Heart left ventricle (tissue), 13 donors: ENCODE results near the gene NR1I3.

Experiments
- POLR2A ChIP-seq, 2 donors: fragments of 450-650 bp; IDR thresholded peaks; one replicate each; pipeline ENCODE4 v1.6.1; 2017; ENCODE audit warnings: antibody characterized with exemption in 2 of 2, mild to moderate bottlenecking in 2 of 2, moderate library complexity in 2 of 2
- TF ChIP-seq, protein P1 (sequence below), 12 donors: fragments of 200-600 bp; sonication (generic) in 4 of 12; IDR thresholded peaks; one replicate each; pipeline versions ENCODE4 v1.5.0 to v1.8.0; 2018 to 2022; ENCODE audit warnings: antibody characterized with exemption in 12 of 12, mild to moderate bottlenecking in 5 of 12
- donor health status: ischemic (EF 13 %, LVEDD 7.1; RV severe dilation, severe dysfunction).
- donor health status: DM: no; HTN: yes; CAD: no.
- donor health status: DM: no; HTN: no; CAD: no.
- donor health status: ischemic (EF 25% LVEDD 6.9; RV normal size, moderate dysfunction).
- donor health status: ischemic (EF 25% LVEDD 5.7; RV mildly dilated, moderate dysfunction).
- donor health status: ischemic (EF 35%, LVEDD 5.7; RV mildly dilated, moderate dysfunction).
- donor health status: nonischemic (EF 11% LVEDD 7.7; RV severe dilation, severe dysfunction).
- donor health status: DM: yes; HTN: yes; CAD: no.
- donor health status: PGD.
- donor health status: ischemic (EF 29% LVEDD 5.4; RV normal size, mild dysfunction).
- donor health status: nonischemic (EF 23%, LVEDD 6.1; RV moderate dilation, normal function).

DNA sequence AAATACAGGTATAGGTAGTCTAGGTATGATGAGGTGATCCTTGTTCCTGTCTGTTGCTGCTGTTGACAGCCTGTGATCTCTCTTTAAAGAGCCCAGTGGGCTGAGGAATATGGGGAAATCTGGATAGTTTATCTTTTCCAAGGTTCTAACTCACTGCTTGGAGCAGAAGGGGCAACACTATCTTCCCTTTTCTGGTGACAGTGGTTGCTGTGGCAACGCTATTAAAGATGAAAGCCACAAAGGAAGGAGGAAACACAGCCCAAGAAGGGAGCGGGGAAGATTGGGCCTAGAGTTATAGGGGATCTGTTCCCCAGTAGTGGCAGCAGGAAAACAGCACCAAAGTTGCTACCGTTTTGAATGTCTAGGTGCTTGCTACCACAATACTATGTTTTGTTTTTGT lies 29.3 kb upstream of the NR1I3 start:
- TF ChIP-seq, protein P1, sequence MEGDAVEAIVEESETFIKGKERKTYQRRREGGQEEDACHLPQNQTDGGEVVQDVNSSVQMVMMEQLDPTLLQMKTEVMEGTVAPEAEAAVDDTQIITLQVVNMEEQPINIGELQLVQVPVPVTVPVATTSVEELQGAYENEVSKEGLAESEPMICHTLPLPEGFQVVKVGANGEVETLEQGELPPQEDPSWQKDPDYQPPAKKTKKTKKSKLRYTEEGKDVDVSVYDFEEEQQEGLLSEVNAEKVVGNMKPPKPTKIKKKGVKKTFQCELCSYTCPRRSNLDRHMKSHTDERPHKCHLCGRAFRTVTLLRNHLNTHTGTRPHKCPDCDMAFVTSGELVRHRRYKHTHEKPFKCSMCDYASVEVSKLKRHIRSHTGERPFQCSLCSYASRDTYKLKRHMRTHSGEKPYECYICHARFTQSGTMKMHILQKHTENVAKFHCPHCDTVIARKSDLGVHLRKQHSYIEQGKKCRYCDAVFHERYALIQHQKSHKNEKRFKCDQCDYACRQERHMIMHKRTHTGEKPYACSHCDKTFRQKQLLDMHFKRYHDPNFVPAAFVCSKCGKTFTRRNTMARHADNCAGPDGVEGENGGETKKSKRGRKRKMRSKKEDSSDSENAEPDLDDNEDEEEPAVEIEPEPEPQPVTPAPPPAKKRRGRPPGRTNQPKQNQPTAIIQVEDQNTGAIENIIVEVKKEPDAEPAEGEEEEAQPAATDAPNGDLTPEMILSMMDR (IDR thresholded peaks at IDR 0.05) = no peak
- TF ChIP-seq POLR2A (IDR thresholded peaks at IDR 0.05) = no peak
